Peyer's patch (tissue), 4 donors: ENCODE measurements around the gene MEF2D. TPM values are rescaled to one million over a fixed set of nuclear protein-coding genes. Genes with fewer than 3 reads are reported as not detected.

Experiments
- DNase-seq, 3 donors: peaks; one replicate each; pipeline ENCODE4 v3.0.0-alpha.2; 2017 to 2019
- H3K27ac ChIP-seq, 4 donors: fragments of 200-600 bp; sonication (generic); one replicate each; pipeline ENCODE4 v1.5.1; 2016 to 2019
- H3K27me3 ChIP-seq, 2 donors: fragments of 200-600 bp; sonication (generic); one replicate each; pipeline ENCODE4 v1.5.1; 2019
- H3K36me3 ChIP-seq, 3 donors: fragments of 200-600 bp; sonication (generic); one replicate each; pipeline ENCODE4 v1.5.1; 2016 to 2019
- H3K4me1 ChIP-seq, 4 donors: fragments of 200-600 bp; sonication (generic); one replicate each; pipeline ENCODE4 v1.5.1; 2016 to 2019
- H3K4me3 ChIP-seq, 4 donors: fragments of 200-600 bp; sonication (generic); 1 replicate in 3 of 4; 2 replicates in 1 of 4; pipeline ENCODE4 v1.5.1; 2016 to 2019; ENCODE audit warnings: mild to moderate bottlenecking in 1 of 4
- H3K9me3 ChIP-seq, 4 donors: fragments of 200-600 bp; sonication (generic); one replicate each; pipeline ENCODE4 v1.5.1; 2016 to 2019; ENCODE audit warnings: mild to moderate bottlenecking in 1 of 4
- POLR2A ChIP-seq, 2 donors: fragments of 450-650 bp; IDR thresholded peaks; one replicate each; pipeline ENCODE4 v1.5.1; 2017; ENCODE audit warnings: antibody characterized with exemption in 2 of 2, mild to moderate bottlenecking in 2 of 2, moderate library complexity in 2 of 2
- total RNA-seq, 4 donors: library from RNA; depleted of rRNA; stranded (reverse); fragments of >200 nt; gene quantifications; one replicate each; pipeline ENCODE4 v1.1.0, GENCODE V29; 2016
- TF ChIP-seq, protein P1 (sequence below), 6 experiments: fragments of 450-650 bp in 4 of 6; fragments of 200-600 bp in 2 of 6; sonication (generic) in 1 of 6; IDR thresholded peaks; one replicate each; pipeline ENCODE4 v1.5.1; 2017 to 2019; ENCODE audit warnings: antibody characterized with exemption in 6 of 6, mild to moderate bottlenecking in 3 of 6, moderate library complexity in 1 of 6

The MEF2D gene
- total RNA-seq, 4 donors from 2014 or later = 46.8 to 97.4 (median 64.1) TPM

DNA sequence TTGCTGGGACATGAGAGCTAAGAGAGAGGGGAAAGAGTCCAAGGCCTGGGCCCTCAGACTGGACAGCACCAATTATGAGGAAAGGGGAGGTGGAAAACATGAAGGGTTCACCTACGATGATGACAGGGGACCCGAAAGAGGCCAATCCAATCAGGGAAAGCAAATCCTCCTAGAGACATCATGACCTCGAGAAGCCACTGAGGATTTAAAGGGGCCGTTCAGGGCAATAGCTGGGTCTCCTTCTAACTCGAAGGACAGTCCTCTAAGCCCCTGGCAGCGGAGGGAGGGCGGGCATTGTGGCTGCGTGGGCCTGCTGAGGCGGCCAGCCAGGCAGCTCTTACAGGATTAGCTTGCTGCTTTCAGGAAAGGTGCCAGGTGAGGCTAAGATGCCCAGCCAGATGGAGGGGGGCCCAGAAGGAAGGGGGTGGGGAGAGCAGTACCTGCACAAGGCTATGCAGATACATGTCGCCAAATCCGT, 7.4 kb downstream of the MEF2D start:
- no peak for TF ChIP-seq POLR2A (IDR thresholded peaks at IDR 0.05)
- TF ChIP-seq, protein P1, sequence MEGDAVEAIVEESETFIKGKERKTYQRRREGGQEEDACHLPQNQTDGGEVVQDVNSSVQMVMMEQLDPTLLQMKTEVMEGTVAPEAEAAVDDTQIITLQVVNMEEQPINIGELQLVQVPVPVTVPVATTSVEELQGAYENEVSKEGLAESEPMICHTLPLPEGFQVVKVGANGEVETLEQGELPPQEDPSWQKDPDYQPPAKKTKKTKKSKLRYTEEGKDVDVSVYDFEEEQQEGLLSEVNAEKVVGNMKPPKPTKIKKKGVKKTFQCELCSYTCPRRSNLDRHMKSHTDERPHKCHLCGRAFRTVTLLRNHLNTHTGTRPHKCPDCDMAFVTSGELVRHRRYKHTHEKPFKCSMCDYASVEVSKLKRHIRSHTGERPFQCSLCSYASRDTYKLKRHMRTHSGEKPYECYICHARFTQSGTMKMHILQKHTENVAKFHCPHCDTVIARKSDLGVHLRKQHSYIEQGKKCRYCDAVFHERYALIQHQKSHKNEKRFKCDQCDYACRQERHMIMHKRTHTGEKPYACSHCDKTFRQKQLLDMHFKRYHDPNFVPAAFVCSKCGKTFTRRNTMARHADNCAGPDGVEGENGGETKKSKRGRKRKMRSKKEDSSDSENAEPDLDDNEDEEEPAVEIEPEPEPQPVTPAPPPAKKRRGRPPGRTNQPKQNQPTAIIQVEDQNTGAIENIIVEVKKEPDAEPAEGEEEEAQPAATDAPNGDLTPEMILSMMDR (IDR thresholded peaks at IDR 0.05) = no peak
- Histone ChIP-seq H3K4me3 (peak overlapping the region in 2 of 4 donors; percentile 16 to 23), H3K9me3 (no peaks in the 10 kb centered on the region), H3K27ac (peak overlapping the region; percentile 29 to 78 (median 38)), H3K36me3 (peaks cover 0 to 11% (median 0%) of the 10 kb centered on the region in 3 donors), H3K27me3 (no peaks in the 10 kb centered on the region), H3K4me1 (peaks cover 12 to 96% (median 89%) of the 10 kb centered on the region in 4 donors)
- DNase-seq = no peak

DNA sequence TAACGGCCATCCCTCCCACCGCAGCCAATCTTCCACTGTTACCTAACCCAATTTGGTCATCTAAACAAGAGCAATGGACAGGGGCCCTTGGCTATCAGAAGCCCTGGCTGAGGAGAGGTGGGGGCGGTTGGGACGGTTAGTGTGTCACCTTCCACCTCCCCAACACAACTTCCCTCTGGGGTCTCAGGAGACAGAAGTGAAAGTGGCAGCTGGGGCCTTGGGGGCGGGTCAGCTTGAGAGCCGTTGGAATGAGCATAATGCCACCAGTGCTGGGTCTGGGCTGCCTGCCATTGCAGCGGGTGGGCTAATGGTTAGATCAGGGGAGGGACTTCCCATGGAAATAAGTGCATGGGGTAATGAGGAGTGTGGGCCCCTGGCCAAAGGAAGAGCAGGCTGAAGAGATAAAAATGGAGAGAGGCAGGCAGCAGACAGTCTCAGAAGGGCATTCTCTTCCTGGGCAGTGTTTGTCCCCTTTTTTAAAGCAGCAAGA, 7.9 kb downstream of the MEF2D start:
- peak in 2 of 3 donors; percentile 88 for DNase-seq
- Histone ChIP-seq H3K27ac (peak overlapping the region; percentile 29 to 78 (median 38)), H3K27me3 (no peaks in the 10 kb centered on the region), H3K4me1 (peaks cover 12 to 96% (median 89%) of the 10 kb centered on the region in 4 donors), H3K4me3 (peak overlapping the region in 2 of 4 donors; percentile 16 to 23), H3K36me3 (peaks cover 0 to 11% (median 0%) of the 10 kb centered on the region in 3 donors), H3K9me3 (no peaks in the 10 kb centered on the region)
- TF ChIP-seq, protein P1 (IDR thresholded peaks at IDR 0.05) = no peak
- no peak for TF ChIP-seq POLR2A (IDR thresholded peaks at IDR 0.05)

DNA sequence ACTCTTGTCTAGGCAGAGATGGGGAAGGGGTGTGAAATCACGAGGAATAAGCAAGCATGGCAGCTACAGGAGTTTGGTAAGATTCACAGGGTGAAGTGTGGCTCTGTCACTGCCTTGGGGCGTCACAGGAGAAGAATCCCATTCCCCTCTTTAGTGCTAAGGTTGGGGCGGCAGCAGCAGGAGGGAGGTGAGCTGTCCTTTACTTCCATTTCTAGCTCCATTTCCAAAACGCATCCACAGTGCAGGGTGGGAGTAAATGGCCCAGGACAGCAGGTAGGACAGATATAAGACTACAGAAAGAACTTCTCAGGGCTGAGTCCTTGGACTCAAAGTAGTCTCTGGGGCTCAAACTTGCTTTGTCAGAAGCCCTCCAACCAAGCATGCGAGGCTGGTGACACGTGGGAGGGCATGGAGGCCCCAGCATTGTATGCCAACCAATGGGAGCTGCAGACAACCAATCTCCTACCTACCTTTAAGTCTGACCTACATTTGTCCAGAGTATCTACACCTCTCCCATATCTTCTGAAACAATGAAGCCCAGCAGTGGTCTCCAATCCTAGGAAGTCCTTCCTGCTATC, 8.5 kb downstream of the MEF2D start:
- H3K36me3 ChIP-seq = peaks cover 0 to 11% (median 0%) of the 10 kb centered on the region in 3 donors
- peak overlapping the region; percentile 29 to 78 (median 38) for H3K27ac ChIP-seq
- H3K27me3 ChIP-seq = no peaks in the 10 kb centered on the region
- peaks cover 12 to 96% (median 87%) of the 10 kb centered on the region in 4 donors for H3K4me1 ChIP-seq
- peak overlapping the region in 1 of 4 donors; percentile 16 for H3K4me3 ChIP-seq
- no peak for DNase-seq
- H3K9me3 ChIP-seq = no peaks in the 10 kb centered on the region
- TF ChIP-seq, protein P1 (IDR thresholded peaks at IDR 0.05) = no peak
- no peak for TF ChIP-seq POLR2A (IDR thresholded peaks at IDR 0.05)

DNA sequence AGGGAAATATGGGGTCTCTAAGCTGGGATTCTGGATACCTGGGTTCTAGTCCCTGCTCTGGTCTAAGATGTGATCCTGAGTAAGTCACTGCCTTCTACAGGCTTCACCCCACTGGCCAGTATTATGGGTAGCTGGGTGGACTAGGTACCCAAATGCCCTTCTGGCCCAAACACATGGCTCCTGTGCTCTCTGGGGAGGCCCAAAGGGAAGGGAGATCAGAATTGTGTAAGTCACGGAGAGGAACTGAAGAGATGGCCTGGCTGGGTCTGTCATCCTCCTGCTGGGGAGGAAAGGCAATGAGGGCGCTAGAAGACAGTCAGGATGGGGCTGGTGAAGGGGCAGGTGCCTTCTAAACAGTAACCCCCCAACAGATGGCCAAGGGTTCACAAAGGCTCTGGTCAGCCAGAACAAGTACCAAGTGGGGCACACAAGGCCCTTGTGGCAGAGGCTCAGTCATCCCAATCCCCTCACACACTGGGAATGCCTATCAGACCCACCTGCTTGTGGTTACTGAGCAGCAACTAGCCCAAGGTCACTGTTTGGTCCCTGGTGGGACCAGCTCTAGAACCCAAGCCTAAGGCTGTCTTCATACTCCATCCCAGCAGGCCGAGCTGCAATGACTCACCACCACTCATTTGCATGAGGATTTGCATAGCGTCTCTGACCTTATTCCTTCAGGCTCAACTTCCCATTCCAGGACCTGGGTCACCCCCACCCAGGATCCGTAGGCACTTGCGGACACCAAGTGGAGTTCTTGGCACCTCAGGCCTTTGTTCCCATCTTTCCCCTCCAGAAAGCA, 9.2 kb downstream of the MEF2D start:
- TF ChIP-seq, protein P1 (IDR thresholded peaks at IDR 0.05) = no peak
- Histone ChIP-seq H3K4me1 (peaks cover 9 to 95% (median 82%) of the 10 kb centered on the region in 4 donors), H3K9me3 (no peaks in the 10 kb centered on the region), H3K27ac (peak overlapping the region; percentile 15 to 78 (median 58)), H3K36me3 (peaks cover 0 to 13% (median 0%) of the 10 kb centered on the region in 3 donors), H3K27me3 (no peaks in the 10 kb centered on the region), H3K4me3 (peak overlapping the region in 1 of 4 donors; percentile 4)
- no peak for DNase-seq

DNA sequence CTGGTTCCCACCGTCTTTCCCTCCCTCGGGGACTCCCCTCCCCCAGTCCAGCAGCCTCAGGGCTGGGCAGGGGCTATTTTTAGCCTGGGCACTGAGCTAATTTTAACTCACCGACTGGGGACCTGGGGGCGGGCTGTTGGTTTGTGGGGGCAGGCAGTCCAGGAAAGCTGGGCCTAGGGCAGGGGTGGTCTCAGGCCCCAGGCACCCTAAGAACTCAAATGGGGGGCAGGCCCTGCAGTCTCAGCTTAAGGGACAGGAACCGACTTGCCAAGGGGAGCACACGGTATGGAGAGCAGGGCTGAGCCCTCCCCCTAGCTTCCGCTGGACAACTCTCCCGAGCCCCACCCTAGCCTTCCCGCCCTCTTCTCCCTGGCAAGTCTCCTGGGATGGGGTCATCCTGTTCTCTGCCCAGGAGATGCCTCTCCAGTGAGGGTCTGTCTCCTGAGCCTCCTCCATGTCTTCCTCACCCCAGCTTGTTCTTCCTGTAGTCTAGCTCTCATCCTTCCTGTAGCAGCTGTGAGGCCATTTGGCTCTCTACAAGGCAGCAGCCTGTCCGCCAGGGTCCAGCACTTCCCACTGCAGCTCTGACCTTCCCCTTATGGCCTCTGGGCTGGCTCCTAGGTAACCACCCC, 10.1 kb downstream of the MEF2D start:
- peak in 1 of 3 donors; percentile 48 for DNase-seq
- no peak for TF ChIP-seq POLR2A (IDR thresholded peaks at IDR 0.05)
- TF ChIP-seq, protein P1 (IDR thresholded peaks at IDR 0.05) = peak in 1 of 6 experiments; percentile 6
- Histone ChIP-seq H3K4me1 (peaks cover 9 to 93% (median 75%) of the 10 kb centered on the region in 4 donors), H3K27me3 (no peaks in the 10 kb centered on the region), H3K27ac (peak overlapping the region; percentile 15 to 78 (median 58)), H3K4me3 (peak overlapping the region in 3 of 4 donors; percentile 4 to 20 (median 16)), H3K9me3 (no peaks in the 10 kb centered on the region), H3K36me3 (peaks cover 0 to 18% (median 0%) of the 10 kb centered on the region in 3 donors)
